ENCODE data around the gene RABGAP1. TPM values are rescaled to one million over a fixed set of nuclear protein-coding genes. Genes with fewer than 3 reads are reported as not detected.

The RABGAP1 gene
- total RNA-seq, 1 donor from 2014 or later = 62.0 TPM

- ATAC-seq = no peak
- Histone ChIP-seq H3K4me1 (peaks cover 16% of the 10 kb centered on the region), H3K9me3 (no peaks in the 10 kb centered on the region), H3K36me3 (peaks cover 37% of the 10 kb centered on the region), H3K27ac (peak overlapping the region; percentile 85), H3K4me3 (peak overlapping the region; percentile 90), H3K27me3 (ENCODE audit: low read depth) (no peaks in the 10 kb centered on the region)
- no peak for TF ChIP-seq CTCF (IDR thresholded peaks at IDR 0.05)
- DNase-seq = no peak
- intact Hi-C loops (cut with DNase I) = no loop called here
These were observed 28.2 kb upstream of the RABGAP1 start for GRCh38 chr9:122912671-122912963.

- DNase-seq (peak; percentile 71), ATAC-seq (peak; percentile 96 to 100)
- peaks cover 39% of the 10 kb centered on the region for H3K36me3 ChIP-seq
- H3K4me3 ChIP-seq = peak within 1 kb of the TSS; percentile 90
- H3K27me3 ChIP-seq (ENCODE audit: low read depth) = no peaks in the 10 kb centered on the region
- intact Hi-C loops (cut with DNase I) = no loop called here
- no peak for TF ChIP-seq CTCF (IDR thresholded peaks at IDR 0.05)
- H3K4me1 ChIP-seq = peaks cover 16% of the 10 kb centered on the region
- H3K9me3 ChIP-seq = no peaks in the 10 kb centered on the region
- H3K27ac ChIP-seq = peak within 1 kb of the TSS; percentile 85
These were observed 27.7 kb upstream of the RABGAP1 start, which contains the start of gene ZBTB6 for GRCh38 chr9:122912964-122913673. ZBTB6 (minus strand) TSS chr9:122913323; CDS start chr9:122912072, 1,251 bp downstream.

GRCh38 chr9:122918310-122918709 lies 22.5 kb upstream of the RABGAP1 start:
- no peak overlapping the region for H3K27ac ChIP-seq
- no peak overlapping the region for H3K4me3 ChIP-seq
- H3K9me3 ChIP-seq = no peaks in the 10 kb centered on the region
- DNase-seq = no peak
- no peak for ATAC-seq
- no peaks in the 10 kb centered on the region for H3K27me3 ChIP-seq (ENCODE audit: low read depth)
- peaks cover 34% of the 10 kb centered on the region for H3K36me3 ChIP-seq
- TF ChIP-seq CTCF (IDR thresholded peaks at IDR 0.05) = no peak
- intact Hi-C loops (cut with DNase I) = no loop called here
- H3K4me1 ChIP-seq = peaks cover 4% of the 10 kb centered on the region

GRCh38 chr9:122922713-122923112 lies 18.1 kb upstream of the RABGAP1 start:
- TF ChIP-seq CTCF (IDR thresholded peaks at IDR 0.05) = no peak
- DNase-seq (no peak), ATAC-seq (no peak)
- Histone ChIP-seq H3K27ac (no peak overlapping the region), H3K4me1 (no peaks in the 10 kb centered on the region), H3K27me3 (ENCODE audit: low read depth) (no peaks in the 10 kb centered on the region), H3K9me3 (no peaks in the 10 kb centered on the region), H3K36me3 (peaks cover 31% of the 10 kb centered on the region), H3K4me3 (no peak overlapping the region)
- intact Hi-C loops (cut with DNase I) = no loop called here

GRCh38 chr9:122923947-122924346 lies 16.9 kb upstream of the RABGAP1 start:
- intact Hi-C loops (cut with DNase I) = no loop called here
- no peak for TF ChIP-seq CTCF (IDR thresholded peaks at IDR 0.05)
- H3K36me3 ChIP-seq = peaks cover 20% of the 10 kb centered on the region
- ATAC-seq = no peak
- no peak overlapping the region for H3K27ac ChIP-seq
- no peak overlapping the region for H3K4me3 ChIP-seq
- no peaks in the 10 kb centered on the region for H3K27me3 ChIP-seq (ENCODE audit: low read depth)
- no peak for DNase-seq
- H3K9me3 ChIP-seq = no peaks in the 10 kb centered on the region
- no peaks in the 10 kb centered on the region for H3K4me1 ChIP-seq
